Measurements from ENCODE around the gene CCNB1.
"Not testable (repeated sequence)": the region's sequence is repeated elsewhere in the genome, so short reads cannot be mapped to it uniquely, and the experiment has no call there.

Gene CCNB1
- total RNA-seq = 3.9 to 16.5 reads per million in 2 experiments

DNA sequence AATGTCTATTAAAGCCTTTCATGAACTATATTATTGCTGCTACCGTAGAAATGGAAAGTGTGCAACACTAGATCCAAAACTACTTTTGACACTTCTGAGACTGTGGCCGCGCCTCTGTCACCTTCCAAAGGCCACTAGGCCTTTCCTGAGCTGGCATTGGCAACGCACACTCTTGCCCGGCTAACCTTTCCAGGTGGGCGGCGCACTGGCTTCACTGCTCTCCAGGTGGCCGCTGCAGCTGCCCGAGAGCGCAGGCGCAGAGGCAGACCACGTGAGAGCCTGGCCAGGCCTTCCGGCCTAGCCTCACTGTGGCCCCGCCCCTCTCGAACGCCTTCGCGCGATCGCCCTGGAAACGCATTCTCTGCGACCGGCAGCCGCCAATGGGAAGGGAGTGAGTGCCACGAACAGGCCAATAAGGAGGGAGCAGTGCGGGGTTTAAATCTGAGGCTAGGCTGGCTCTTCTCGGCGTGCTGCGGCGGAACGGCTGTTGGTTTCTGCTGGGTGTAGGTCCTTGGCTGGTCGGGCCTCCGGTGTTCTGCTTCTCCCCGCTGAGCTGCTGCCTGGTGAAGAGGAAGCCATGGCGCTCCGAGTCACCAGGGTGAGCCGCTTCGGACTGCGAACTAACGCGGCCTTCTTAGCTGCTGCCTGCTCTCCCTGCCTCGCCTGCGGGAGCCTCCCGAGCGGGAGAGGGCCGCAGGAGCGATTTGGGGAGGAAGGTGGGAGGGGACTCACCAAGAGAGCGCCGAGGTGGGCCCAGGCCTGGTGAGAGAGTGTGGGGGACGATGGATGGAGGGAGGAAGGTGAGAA is at the start of gene CCNB1:
Gene CCNB1 (plus strand): TSS at position 465 of the 807 bp plus-strand sequence. CDS start 113 bp downstream, at position 578.
- peak; percentile 94 for DNase-seq (ENCODE audit: low read depth)

DNA sequence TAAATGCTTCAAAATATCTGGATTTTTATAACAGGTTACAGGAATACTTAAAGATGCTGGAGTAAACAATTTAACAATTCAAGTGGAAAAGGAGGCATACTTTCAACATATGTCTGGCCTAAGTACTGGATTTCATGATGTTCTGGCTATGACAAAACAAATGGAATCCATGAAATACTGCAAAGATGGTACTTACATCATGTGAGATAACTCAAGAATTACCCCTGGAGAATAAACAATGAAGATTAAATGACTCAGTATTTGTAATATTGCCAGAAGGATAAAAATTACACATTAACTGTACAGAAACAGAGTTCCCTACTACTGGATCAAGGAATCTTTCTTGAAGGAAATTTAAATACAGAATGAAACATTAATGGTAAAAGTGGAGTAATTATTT is 37.5 kb upstream of the CCNB1 start:
- no peak for DNase-seq (ENCODE audit: low read depth)

- DNase-seq (ENCODE audit: low read depth) = no peak
These were observed 36.7 kb upstream of the CCNB1 start for GRCh38 chr5:69130241-69130640.

GRCh38 chr5:69131304-69131703 is 35.6 kb upstream of the CCNB1 start:
- no peak for DNase-seq (ENCODE audit: low read depth)

DNA sequence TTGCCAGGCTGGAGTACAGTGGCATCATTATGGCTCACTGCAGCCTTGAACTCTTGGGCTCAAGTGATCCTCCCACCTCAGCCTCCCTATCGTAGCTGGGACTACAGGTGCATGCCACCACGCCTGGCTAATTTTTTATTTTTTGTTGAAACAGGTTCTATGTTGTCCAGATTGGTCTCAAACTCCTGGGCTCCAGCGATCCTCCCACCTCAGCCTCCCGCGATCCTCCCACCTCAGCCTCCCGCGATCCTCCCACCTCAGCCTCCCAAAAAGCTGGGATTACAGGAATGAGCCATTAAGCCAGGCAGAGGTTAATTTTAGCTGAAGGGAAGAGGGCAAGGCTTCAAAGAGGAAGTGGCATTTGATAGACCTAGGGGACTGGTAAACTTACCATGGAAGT is 32.8 kb upstream of the CCNB1 start:
- no peak for DNase-seq (ENCODE audit: low read depth)

DNA sequence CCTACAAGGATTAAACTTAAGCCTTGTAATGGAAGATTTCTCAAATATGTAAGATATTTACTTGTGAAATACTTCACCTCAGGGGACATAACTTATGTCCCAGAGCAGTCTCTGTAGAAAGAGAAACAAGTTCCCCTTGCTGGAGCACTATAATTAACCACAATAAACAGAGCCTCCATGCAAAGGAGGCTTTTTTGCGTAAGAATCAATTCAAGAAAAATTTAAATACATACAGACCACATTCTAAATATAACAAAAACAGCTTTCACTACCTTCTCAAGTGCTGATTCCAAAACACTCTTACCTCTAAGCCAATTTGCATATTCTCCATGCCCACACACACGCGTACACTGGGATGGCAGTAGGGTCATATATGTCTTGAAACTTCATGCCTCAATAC is 30.7 kb upstream of the CCNB1 start:
- DNase-seq (ENCODE audit: low read depth) = no peak

DNA sequence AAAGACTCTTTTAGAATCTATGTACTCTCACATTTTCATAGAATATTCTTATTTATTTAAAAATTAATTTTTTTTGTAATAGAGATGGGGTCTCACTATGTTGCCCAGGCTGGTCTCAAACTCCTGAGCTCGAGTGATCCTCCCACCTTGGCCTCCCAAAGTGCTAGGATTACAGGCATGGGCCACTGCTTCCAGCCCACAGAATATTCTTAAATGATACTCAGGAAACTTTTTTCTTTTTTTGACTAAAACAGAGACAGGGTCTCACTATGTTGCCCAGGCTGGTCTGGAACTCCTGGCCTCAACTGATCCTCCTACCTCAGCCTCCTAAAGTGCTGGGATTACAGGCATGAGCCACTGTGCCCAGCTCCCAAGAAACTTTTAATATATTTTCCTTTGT is 29.7 kb upstream of the CCNB1 start:
- not testable (repeated sequence) for DNase-seq (ENCODE audit: low read depth)

GRCh38 chr5:69137807-69138206 is 29.1 kb upstream of the CCNB1 start:
- no peak for DNase-seq (ENCODE audit: low read depth)

GRCh38 chr5:69138766-69139165 is 28.2 kb upstream of the CCNB1 start:
- no peak for DNase-seq (ENCODE audit: low read depth)

DNA sequence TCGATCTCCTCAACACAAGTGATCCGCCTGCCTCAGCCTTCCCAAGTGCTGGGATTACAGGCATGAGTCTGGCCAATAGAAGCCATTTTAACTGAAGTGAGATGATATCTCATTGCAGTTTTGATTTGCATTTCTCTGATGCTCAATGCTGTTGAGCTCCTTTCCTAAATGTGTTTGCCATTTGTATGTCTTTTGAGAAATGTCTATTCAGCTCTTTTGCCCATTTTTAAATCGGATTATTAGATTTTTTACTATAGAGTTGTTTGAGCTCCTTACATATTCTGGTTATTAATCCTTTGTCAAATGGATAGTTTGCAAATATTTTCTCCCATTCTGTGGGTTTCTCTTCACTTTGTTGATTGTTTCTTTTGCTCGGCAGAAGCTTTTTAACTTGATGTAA is 26.7 kb upstream of the CCNB1 start:
- not testable (repeated sequence) for DNase-seq (ENCODE audit: low read depth)

DNA sequence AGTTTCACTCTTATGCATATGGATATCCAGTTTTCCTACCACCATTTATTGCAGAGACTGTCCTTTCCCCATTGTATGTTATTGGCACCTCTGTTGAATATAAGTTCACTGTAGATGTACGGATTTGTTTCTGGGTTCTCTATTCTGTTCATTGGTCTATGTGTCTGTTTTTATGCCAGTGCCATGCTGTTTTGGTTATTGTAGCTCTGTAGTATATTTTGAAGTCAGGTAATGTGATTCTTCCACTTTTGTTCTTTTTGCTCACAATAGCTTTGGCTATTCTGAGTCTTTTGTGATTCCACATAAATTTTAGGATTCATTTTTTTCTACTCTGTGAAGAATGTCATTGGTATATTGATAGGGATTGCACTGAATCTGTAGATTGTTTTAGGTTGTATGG is 26.1 kb upstream of the CCNB1 start:
- DNase-seq (ENCODE audit: low read depth) = no peak

- not testable (repeated sequence) for DNase-seq (ENCODE audit: low read depth)
These were observed 18.4 kb upstream of the CCNB1 start for GRCh38 chr5:69148576-69148975.

GRCh38 chr5:69148981-69149675 is 17.8 kb upstream of the CCNB1 start:
- no peak for DNase-seq (ENCODE audit: low read depth)

DNA sequence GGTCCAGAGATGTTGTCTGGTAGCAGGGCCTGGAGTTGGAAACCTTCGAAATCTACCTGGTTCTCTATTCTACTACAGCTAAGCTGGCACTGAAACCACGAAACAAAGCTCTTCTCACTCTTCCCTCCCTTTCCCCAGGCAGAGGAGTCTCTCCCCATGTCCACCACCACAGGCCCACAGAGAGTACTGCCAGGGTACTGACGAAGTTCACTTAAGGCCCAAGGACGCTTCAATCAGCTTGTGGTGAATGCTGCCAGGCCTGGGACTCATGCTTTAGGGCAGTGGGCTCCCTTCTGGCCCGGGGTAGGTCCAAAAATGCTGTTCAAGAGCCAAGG is 17.3 kb upstream of the CCNB1 start:
- DNase-seq (ENCODE audit: low read depth) = no peak

DNA sequence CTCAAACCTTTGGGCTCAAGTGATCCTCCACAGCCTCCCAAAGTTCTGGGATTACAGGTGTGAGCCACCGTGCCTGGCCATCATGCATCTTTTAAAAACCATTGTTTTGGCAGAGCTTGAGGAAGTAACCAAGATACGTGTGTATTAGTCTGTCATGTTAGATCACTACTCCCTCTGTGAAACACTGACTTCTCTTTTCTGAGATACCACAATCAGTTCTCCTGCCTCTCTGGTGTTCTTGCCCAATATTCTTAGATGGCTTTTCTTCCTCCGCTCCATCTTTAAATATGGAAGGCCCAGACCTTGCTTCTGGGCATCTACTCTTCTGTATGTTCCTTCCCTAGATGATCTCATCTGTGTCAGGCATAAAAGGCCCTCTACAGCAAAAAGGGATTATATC is 14.2 kb upstream of the CCNB1 start:
- DNase-seq (ENCODE audit: low read depth) = no peak

DNA sequence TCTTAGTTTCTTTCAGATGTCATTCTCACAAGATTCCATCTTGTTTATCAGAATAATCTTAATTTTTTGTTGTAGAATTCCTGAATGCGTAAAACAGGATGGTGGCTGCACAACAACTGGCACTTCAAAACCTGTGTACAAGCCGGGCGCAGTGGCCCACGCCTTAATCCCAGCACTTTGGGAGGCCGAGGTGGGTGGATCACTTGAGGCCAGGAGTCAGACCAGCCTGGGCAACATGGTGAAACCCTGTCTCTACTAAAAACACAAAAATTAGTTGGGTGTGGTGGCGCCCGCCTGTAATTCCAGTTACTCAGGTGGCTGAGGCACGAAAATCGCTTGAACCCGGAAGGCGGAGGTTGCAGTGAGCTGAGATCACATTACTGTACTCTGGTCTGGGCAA is 10.5 kb upstream of the CCNB1 start:
- DNase-seq (ENCODE audit: low read depth) = no peak

DNA sequence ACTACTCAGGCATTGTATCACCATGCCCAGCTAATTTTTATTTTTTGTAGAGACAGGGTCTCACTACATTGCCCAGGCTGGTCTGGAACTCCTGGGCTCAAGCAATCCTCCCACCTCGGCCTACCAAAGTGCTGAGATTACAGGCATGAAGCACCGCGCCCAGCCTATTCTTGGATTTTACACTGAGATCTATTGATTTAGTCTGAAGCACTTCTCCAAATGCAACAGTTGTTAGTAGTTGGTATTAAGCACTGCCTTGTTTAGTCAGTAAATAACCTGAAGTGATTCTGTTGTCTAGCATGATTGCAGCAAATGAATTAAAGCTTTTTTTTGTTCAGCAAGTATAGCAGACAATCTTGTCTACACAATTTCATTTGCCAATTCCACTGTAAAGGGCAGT is 8.9 kb upstream of the CCNB1 start:
- no peak for DNase-seq (ENCODE audit: low read depth)

DNA sequence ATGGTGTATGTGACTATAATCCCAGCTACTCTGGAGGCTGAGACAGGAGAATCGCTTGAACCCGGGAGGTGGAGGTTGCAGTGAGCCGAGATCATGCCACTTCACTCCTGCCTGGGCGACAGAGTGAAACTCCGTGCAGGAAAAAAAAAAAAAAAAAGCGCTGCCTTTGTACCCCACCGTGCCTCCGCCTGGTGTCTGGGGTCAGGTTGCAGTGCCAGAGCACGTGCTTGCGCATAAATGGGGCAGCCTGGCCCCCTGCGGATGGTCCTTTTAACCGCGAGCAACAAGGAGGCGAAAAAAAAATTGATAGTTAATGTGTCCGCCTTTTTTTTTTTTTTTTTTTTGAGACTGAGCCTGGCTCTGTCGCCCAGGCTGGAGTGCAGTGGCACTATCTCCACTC is 6.3 kb upstream of the CCNB1 start:
- DNase-seq (ENCODE audit: low read depth) = no peak

GRCh38 chr5:69167493-69167855 is 524 bp downstream of the CCNB1 start:
- no peak for DNase-seq (ENCODE audit: low read depth)

GRCh38 chr5:69167929-69168328 is 979 bp downstream of the CCNB1 start:
- DNase-seq (ENCODE audit: low read depth) = no peak

- no peak for DNase-seq (ENCODE audit: low read depth)
These were observed 3.5 kb downstream of the CCNB1 start for GRCh38 chr5:69170495-69170894.

DNA sequence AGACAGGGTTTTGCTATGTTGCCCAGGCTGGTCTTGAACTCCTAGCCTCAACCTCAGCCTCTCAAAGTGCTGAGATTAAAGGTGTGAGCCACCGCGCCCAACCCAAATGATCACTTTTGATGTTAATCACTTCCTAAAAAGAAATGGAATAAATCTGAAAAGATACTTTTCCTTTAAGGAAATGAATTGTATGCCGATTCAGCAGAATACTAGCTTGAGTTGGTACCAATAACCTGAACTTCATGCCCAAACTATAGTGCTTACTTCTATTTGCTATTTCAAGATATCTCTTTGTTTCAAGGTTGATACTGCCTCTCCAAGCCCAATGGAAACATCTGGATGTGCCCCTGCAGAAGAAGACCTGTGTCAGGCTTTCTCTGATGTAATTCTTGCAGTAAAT is 4.0 kb downstream of the CCNB1 start:
- DNase-seq (ENCODE audit: low read depth) = no peak

GRCh38 chr5:69181659-69182293 is 14.8 kb downstream of the CCNB1 start:
- not testable (repeated sequence) for DNase-seq (ENCODE audit: low read depth)
